ENCODE measurements around the gene RAB33A. TPM values are rescaled to one million over a fixed set of nuclear protein-coding genes. Genes with fewer than 3 reads are reported as not detected.

Gene RAB33A
- total RNA-seq, 1 experiment from 2014 or later = not detected

DNA sequence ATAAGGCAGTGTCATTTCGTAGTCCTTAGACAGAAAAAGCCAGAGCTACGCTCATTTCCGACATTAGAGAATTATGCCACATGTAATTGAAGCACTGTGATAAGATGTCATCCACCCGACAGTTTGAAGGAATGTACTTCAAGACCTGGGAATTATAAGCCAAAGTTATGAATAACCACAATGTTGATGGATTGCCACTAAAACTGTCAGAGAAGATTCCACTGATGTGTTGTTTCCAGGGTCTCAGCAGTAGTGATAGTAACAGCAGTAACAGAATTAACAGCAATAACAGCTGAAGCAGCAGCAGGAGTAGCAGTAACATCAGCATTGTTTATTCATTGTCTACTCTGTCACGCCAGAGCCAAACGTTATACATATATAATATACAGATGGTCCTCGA, 24.7 kb downstream of the RAB33A start:
- Mint-ChIP-seq H3K9me3 (ENCODE audit: unreplicated experiment) (no peaks in the 10 kb centered on the region), H3K27ac (ENCODE audit: low read depth, unreplicated experiment) (no peak overlapping the region), H3K27me3 (ENCODE audit: insufficient read depth, unreplicated experiment) (peaks cover 13% of the 10 kb centered on the region), H3K4me1 (ENCODE audit: insufficient read depth, unreplicated experiment) (no peaks in the 10 kb centered on the region), H3K36me3 (ENCODE audit: insufficient read depth, unreplicated experiment) (no peaks in the 10 kb centered on the region), H3K4me3 (ENCODE audit: unreplicated experiment) (no peak overlapping the region)
- intact Hi-C loops (cut with micrococcal nuclease) = no loop called here
- TF ChIP-seq, protein P1, sequence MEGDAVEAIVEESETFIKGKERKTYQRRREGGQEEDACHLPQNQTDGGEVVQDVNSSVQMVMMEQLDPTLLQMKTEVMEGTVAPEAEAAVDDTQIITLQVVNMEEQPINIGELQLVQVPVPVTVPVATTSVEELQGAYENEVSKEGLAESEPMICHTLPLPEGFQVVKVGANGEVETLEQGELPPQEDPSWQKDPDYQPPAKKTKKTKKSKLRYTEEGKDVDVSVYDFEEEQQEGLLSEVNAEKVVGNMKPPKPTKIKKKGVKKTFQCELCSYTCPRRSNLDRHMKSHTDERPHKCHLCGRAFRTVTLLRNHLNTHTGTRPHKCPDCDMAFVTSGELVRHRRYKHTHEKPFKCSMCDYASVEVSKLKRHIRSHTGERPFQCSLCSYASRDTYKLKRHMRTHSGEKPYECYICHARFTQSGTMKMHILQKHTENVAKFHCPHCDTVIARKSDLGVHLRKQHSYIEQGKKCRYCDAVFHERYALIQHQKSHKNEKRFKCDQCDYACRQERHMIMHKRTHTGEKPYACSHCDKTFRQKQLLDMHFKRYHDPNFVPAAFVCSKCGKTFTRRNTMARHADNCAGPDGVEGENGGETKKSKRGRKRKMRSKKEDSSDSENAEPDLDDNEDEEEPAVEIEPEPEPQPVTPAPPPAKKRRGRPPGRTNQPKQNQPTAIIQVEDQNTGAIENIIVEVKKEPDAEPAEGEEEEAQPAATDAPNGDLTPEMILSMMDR (IDR thresholded peaks at IDR 0.05; ENCODE audit: unreplicated experiment) = no peak
- ChIA-PET POLR2A (interaction anchor here (0.6 kb wide), 1 partner anchor 102 kb away, joined by 3 read pairs; no protein-coding TSS in a partner anchor), CTCF (interaction anchor here (0.6 kb wide), 1 partner anchor 22 kb away, joined by 3 read pairs; no protein-coding TSS in a partner anchor)
- BruUV-seq (replicated peaks) = no TSS peak
- DNase-seq (ENCODE audit: unreplicated experiment) = no peak

DNA sequence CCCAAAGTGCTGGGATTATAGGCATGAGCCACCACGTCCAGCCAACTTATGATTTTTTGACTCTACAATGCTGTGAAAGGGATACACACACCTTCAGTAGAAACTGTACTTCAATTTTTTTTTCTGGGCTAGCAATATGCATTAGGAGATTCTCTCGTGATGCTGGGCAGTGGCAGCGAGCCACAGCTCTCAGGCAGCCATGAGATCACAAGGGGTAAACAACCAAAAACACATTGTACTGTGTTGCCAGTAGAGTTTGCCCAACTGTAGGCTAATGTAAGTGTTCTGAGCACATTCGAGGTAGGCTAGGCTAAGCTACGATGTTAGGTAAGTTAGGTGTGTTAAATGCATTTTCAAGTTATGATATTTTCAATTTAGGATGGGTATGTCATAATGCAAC, 25.7 kb downstream of the RAB33A start:
- Mint-ChIP-seq H3K4me3 (ENCODE audit: unreplicated experiment) (no peak overlapping the region), H3K36me3 (ENCODE audit: insufficient read depth, unreplicated experiment) (no peaks in the 10 kb centered on the region), H3K4me1 (ENCODE audit: insufficient read depth, unreplicated experiment) (no peaks in the 10 kb centered on the region), H3K9me3 (ENCODE audit: unreplicated experiment) (no peaks in the 10 kb centered on the region), H3K27me3 (ENCODE audit: insufficient read depth, unreplicated experiment) (peaks cover 13% of the 10 kb centered on the region), H3K27ac (ENCODE audit: low read depth, unreplicated experiment) (no peak overlapping the region)
- ChIA-PET POLR2A (no interaction called here), CTCF (interaction anchor here (1.3 kb wide), 1 partner anchor 118 kb away, joined by 4 read pairs; no protein-coding TSS in a partner anchor)
- intact Hi-C loops (cut with micrococcal nuclease) = no loop called here
- no peak for DNase-seq (ENCODE audit: unreplicated experiment)
- TF ChIP-seq, protein P1 (IDR thresholded peaks at IDR 0.05; ENCODE audit: unreplicated experiment) = no peak
- BruUV-seq (replicated peaks) = no TSS peak

DNA sequence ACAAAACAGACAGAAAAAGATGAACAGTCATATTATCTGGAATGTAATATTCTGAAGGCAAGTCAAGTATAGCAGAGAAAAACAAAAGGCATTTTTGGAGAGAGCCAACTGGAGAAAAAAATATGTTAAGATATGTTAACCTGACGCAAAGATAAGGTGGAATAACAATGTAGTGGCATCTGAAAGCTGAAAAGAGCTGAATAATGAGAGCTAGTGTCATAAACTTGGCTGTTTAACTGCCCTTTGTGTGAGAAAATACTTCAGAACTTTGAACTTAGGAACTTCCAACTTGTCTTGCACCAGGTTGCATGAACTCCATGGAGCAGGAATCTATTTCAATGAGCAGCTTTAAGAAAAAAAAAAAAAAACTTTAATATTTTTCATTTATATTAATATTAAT, 32.9 kb downstream of the RAB33A start:
- Mint-ChIP-seq H3K27ac (ENCODE audit: low read depth, unreplicated experiment) (no peak overlapping the region), H3K9me3 (ENCODE audit: unreplicated experiment) (no peaks in the 10 kb centered on the region), H3K36me3 (ENCODE audit: insufficient read depth, unreplicated experiment) (peaks cover 36% of the 10 kb centered on the region), H3K4me1 (ENCODE audit: insufficient read depth, unreplicated experiment) (no peaks in the 10 kb centered on the region), H3K27me3 (ENCODE audit: insufficient read depth, unreplicated experiment) (no peaks in the 10 kb centered on the region), H3K4me3 (ENCODE audit: unreplicated experiment) (no peak overlapping the region)
- ChIA-PET POLR2A (no interaction called here), CTCF (no interaction called here)
- TF ChIP-seq, protein P1 (IDR thresholded peaks at IDR 0.05; ENCODE audit: unreplicated experiment) = no peak
- no TSS peak for BruUV-seq (replicated peaks)
- DNase-seq (ENCODE audit: unreplicated experiment) = no peak
- intact Hi-C loops (cut with micrococcal nuclease) = no loop called here

DNA sequence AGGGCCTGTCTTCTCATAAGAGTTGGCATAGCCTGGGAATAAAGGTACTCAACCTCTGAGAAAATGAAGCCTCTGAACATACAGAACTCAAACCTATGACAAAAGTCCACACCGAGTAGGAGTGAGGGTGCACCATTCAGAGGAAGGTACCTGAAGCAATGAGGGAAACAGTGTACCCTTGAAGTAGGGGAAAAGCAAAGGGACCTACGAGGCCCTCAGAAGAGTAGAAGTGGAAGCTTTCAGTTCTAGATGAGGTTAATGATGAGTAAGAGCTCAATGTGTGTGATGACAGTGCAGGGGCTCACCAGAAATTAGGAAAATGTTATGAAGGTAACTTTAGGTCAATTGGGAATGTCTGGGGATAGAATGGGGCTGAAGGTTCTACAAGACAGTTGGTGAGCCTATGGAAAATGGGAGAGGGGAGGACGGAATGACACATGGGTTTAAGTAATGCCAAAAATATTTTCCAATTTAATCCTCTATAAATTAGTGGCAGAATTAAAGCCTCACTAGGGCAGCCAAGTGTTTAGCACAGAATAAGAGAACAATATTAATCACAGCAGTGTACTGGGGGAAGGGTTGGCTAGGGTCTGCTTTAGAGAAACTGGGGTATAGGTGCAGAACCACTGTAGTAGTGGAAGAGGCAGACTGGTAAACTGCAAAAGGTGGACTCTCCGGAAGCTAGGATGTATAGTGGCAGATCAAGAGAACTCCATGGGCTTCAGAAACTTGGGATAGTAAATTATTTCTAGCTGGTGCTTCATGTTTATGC, 39.8 kb downstream of the RAB33A start:
- TF ChIP-seq, protein P1 (IDR thresholded peaks at IDR 0.05; ENCODE audit: unreplicated experiment) = no peak
- Mint-ChIP-seq H3K27me3 (ENCODE audit: insufficient read depth, unreplicated experiment) (peaks cover 34% of the 10 kb centered on the region), H3K9me3 (ENCODE audit: unreplicated experiment) (no peaks in the 10 kb centered on the region), H3K36me3 (ENCODE audit: insufficient read depth, unreplicated experiment) (peaks cover 30% of the 10 kb centered on the region), H3K27ac (ENCODE audit: low read depth, unreplicated experiment) (no peak overlapping the region), H3K4me3 (ENCODE audit: unreplicated experiment) (no peak overlapping the region), H3K4me1 (ENCODE audit: insufficient read depth, unreplicated experiment) (no peaks in the 10 kb centered on the region)
- intact Hi-C loops (cut with micrococcal nuclease) = no loop called here
- DNase-seq (ENCODE audit: unreplicated experiment) = no peak
- BruUV-seq (replicated peaks) = no TSS peak
- ChIA-PET POLR2A (interaction anchor here (0.7 kb wide), 1 partner anchor 671 kb away, joined by 3 read pairs; no protein-coding TSS in a partner anchor), CTCF (interaction anchor here (0.7 to 1.9 kb wide), 3 partner anchors 8 to 19 kb away, joined by 3 to 11 read pairs (median 3); no protein-coding TSS in a partner anchor)
